PC-3 (cell line): ENCODE results near the gene MACO1. TPM values are rescaled to one million over a fixed set of nuclear protein-coding genes. Genes with fewer than 3 reads are reported as not detected.

Source experiments
- ATAC-seq: fragments of 200-7000 bp; cut with Tn5 transposase; 2 replicates; pipeline ENCODE4 v1.9.1; 2020; ENCODE audit warnings: mild to moderate bottlenecking, moderate library complexity
- BruUV-seq: library from RNA; stranded (reverse); fragments of 400-500 nt; replicated peaks from 2 replicates; lab custom pipeline; 2021; lab: Mats Ljungman, UMichigan
- CTCF ChIA-PET: fragments of 300-600 bp; sonication (Branson Sonifier 250); formaldehyde crosslinking; loops from one replicate; lab custom pipeline; 2022; ENCODE audit warnings: antibody characterized with exemption; lab: Charles Lee
- POLR2A ChIA-PET: fragments of 300-600 bp; sonication (Branson Sonifier 250); formaldehyde crosslinking; loops from one replicate; lab custom pipeline; 2022; ENCODE audit warnings: antibody characterized with exemption; ENCODE audit not compliant: unreplicated experiment; lab: Charles Lee
- DNase-seq: peaks from one replicate; pipeline ENCODE4 v3.0.0-alpha.2; 2015
- H2AFZ ChIP-seq: fragments of 300-600 bp; sonication (generic); 2 replicates; pipeline ENCODE4 v1.6.0; 2016; ENCODE audit warnings: antibody characterized with exemption, low read length
- H3F3A ChIP-seq: fragments of 300-600 bp; sonication (generic); one replicate; pipeline ENCODE4 v1.6.0; 2017; ENCODE audit warnings: antibody characterized with exemption, low read length, control low read depth, mild to moderate bottlenecking; ENCODE audit not compliant: unreplicated experiment
- H3K27ac ChIP-seq: fragments of 300-600 bp; sonication (generic); 2 replicates; pipeline ENCODE4 v1.5.1; 2016; ENCODE audit warnings: mild to moderate bottlenecking, low read length
- H3K27me3 ChIP-seq: fragments of 300-600 bp; sonication (generic); 2 replicates; pipeline ENCODE4 v1.6.1; 2016; ENCODE audit warnings: low read length, mixed read lengths
- H3K36me3 ChIP-seq: fragments of 300-600 bp; sonication (generic); 2 replicates; pipeline ENCODE4 v1.6.1; 2016; ENCODE audit warnings: low read depth, mixed run types, low read length, mixed read lengths
- H3K4me1 ChIP-seq: fragments of 300-600 bp; sonication (generic); 2 replicates; pipeline ENCODE4 v1.5.1; 2016; ENCODE audit warnings: low read length; ENCODE audit not compliant: insufficient read depth
- H3K4me2 ChIP-seq: fragments of 300-600 bp; sonication (generic); 2 replicates; pipeline ENCODE4 v1.6.0; 2016; ENCODE audit warnings: low read length
- H3K4me3 ChIP-seq: fragments of 300-600 bp; sonication (generic); 2 replicates; pipeline ENCODE4 v1.5.1; 2016; ENCODE audit warnings: mild to moderate bottlenecking, low read length, mixed read lengths
- H3K79me2 ChIP-seq: fragments of 300-600 bp; sonication (generic); 2 replicates; pipeline ENCODE4 v1.6.1; 2017; ENCODE audit warnings: low read length, mixed read lengths
- H3K9ac ChIP-seq: fragments of 300-600 bp; sonication (generic); 2 replicates; pipeline ENCODE4 v1.6.0; 2016; ENCODE audit warnings: mild to moderate bottlenecking, low read length
- H3K9me2 ChIP-seq: fragments of 300-600 bp; sonication (generic); replicated peaks from 2 replicates; pipeline ENCODE4 v1.6.1; 2016; ENCODE audit warnings: mixed run types, low read length, mixed read lengths
- H3K9me3 ChIP-seq: fragments of 300-600 bp; sonication (generic); 2 replicates; pipeline ENCODE4 v1.6.1; 2016; ENCODE audit warnings: low read length, mixed read lengths
- H4K20me1 ChIP-seq: fragments of 300-600 bp; sonication (generic); 2 replicates; pipeline ENCODE4 v1.6.1; 2016; ENCODE audit warnings: low read length, mixed read lengths
- CTCF ChIP-seq: fragments of 300-600 bp; sonication (generic); conservative IDR thresholded peaks from 2 replicates; pipeline ENCODE4 v1.5.1; 2017; ENCODE audit warnings: antibody characterized with exemption, low read depth, mild to moderate bottlenecking, low read length
- EZH2 ChIP-seq: fragments of 300-600 bp; sonication (generic); IDR thresholded peaks from one replicate; pipeline ENCODE4 v1.6.1; 2017; ENCODE audit warnings: antibody characterized with exemption, mild to moderate bottlenecking, low read length; ENCODE audit not compliant: unreplicated experiment
- EZH2phosphoT487 ChIP-seq: fragments of 300-600 bp; sonication (generic); IDR thresholded peaks from 2 replicates; pipeline ENCODE4 v1.6.1; 2018; ENCODE audit warnings: mild to moderate bottlenecking, antibody characterized with exemption, low read length, borderline replicate concordance
- intact Hi-C: fragments of 100-400 bp; cut with micrococcal nuclease; formaldehyde crosslinking; loops from 2 replicates; pipeline ENCODE4 v1.9.0; 2023
- total RNA-seq: library from RNA; depleted of rRNA; stranded (reverse); fragments of >200 nt; gene quantifications from 2 replicates; pipeline ENCODE4 v1.2.3, GENCODE V29; 2014

MACO1 gene
- total RNA-seq, 1 experiment from 2014 or later: 14.0 TPM

DNA sequence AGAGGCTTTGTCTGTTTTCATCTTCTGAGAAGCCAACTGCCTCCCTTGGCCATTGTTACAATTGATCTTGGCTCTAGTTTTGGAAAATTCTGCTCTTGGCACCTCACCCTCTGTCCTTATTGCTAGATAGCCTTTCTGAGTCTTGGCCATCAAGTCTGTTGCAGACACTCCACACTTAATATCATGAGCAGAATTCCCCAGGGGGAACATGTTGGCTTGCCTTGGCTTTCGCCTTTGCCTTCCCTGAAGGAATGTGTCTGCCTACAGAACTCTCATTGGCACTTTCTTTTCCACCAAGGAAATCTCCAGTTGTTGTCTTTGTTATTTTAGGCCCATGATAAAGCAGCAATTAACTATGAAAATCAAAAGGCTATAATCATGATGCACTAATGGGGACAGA is 70.0 kb downstream of the MACO1 start:
- no peaks in the 10 kb centered on the region for H3K27me3 ChIP-seq
- H3K4me1 ChIP-seq: peaks cover 7% of the 10 kb centered on the region
- no peaks in the 10 kb centered on the region for H3K79me2 ChIP-seq
- no peak overlapping the region for H3K27ac ChIP-seq
- POLR2A ChIA-PET: no interaction called here
- H2AFZ ChIP-seq: no peak overlapping the region
- H4K20me1 ChIP-seq: no peaks in the 10 kb centered on the region
- TF ChIP-seq CTCF: no peak
- no peak for TF ChIP-seq EZH2phosphoT487
- TF ChIP-seq EZH2: no peak
- ATAC-seq: no peak
- H3K9me3 ChIP-seq: no peaks in the 10 kb centered on the region
- no peak for DNase-seq
- no peaks in the 10 kb centered on the region for H3K9me2 ChIP-seq
- BruUV-seq: no TSS peak
- H3K4me3 ChIP-seq: no peak overlapping the region
- CTCF ChIA-PET: no interaction called here
- H3K36me3 ChIP-seq: peaks cover 15% of the 10 kb centered on the region
- no peaks in the 10 kb centered on the region for H3F3A ChIP-seq
- H3K4me2 ChIP-seq: no peak overlapping the region
- intact Hi-C loops: loop anchor here (5.0 kb wide), 1 partner anchor 68 kb away; the partner anchor contains the start of gene MACO1
- no peak overlapping the region for H3K9ac ChIP-seq

- Histone ChIP-seq H3K27ac (0 out of 2 replicates have a peak overlapping the region, but pooled peaks have one; percentile 11), H3F3A (no peaks in the 10 kb centered on the region), H3K9me2 (no peaks in the 10 kb centered on the region), H4K20me1 (no peaks in the 10 kb centered on the region), H2AFZ (no peak overlapping the region), H3K36me3 (peaks cover 15% of the 10 kb centered on the region), H3K4me3 (no peak overlapping the region), H3K9me3 (no peaks in the 10 kb centered on the region), H3K4me2 (no peak overlapping the region), H3K79me2 (no peaks in the 10 kb centered on the region), H3K9ac (no peak overlapping the region), H3K27me3 (no peaks in the 10 kb centered on the region), H3K4me1 (peaks cover 7% of the 10 kb centered on the region)
- peak; percentile 54 for DNase-seq
- TF ChIP-seq CTCF: peak; percentile 47; the same call in 1 of the 2 replicates
- no peak for TF ChIP-seq EZH2phosphoT487
- peak; percentile 58 for ATAC-seq
- ChIA-PET CTCF (no interaction called here), POLR2A (no interaction called here)
- no TSS peak for BruUV-seq
- intact Hi-C loops: loop anchor here (5.0 kb wide), 1 partner anchor 69 kb away; the partner anchor contains the start of gene MACO1
Observed at GRCh38 chr1:25501235-25502058, 70.8 kb downstream of the MACO1 start.

GRCh38 chr1:25502957-25503356 is 72.3 kb downstream of the MACO1 start:
- no peak for ATAC-seq

More at GRCh38 chr1:25502957-25503356, 72.3 kb downstream of the MACO1 start:
- intact Hi-C loops: loop anchor here (5.0 kb wide), 1 partner anchor 71 kb away; the partner anchor contains the start of gene MACO1
- no peaks in the 10 kb centered on the region for H3K9me2 ChIP-seq
- CTCF ChIA-PET: no interaction called here
- H3K4me2 ChIP-seq: no peak overlapping the region
- H3K4me1 ChIP-seq: peaks cover 7% of the 10 kb centered on the region
- DNase-seq: no peak
- no peak overlapping the region for H3K27ac ChIP-seq
- H3K4me3 ChIP-seq: no peak overlapping the region
- no TSS peak for BruUV-seq
- H3K27me3 ChIP-seq: no peaks in the 10 kb centered on the region
- H3K9me3 ChIP-seq: no peaks in the 10 kb centered on the region
- no peaks in the 10 kb centered on the region for H4K20me1 ChIP-seq
- H2AFZ ChIP-seq: no peak overlapping the region
- TF ChIP-seq EZH2 (no peak), EZH2phosphoT487 (no peak), CTCF (no peak)
- H3F3A ChIP-seq: no peaks in the 10 kb centered on the region
- H3K36me3 ChIP-seq: peaks cover 12% of the 10 kb centered on the region
- H3K9ac ChIP-seq: no peak overlapping the region
- POLR2A ChIA-PET: no interaction called here
- no peaks in the 10 kb centered on the region for H3K79me2 ChIP-seq
